ENCODE measurements around the gene YAF2.

DNA sequence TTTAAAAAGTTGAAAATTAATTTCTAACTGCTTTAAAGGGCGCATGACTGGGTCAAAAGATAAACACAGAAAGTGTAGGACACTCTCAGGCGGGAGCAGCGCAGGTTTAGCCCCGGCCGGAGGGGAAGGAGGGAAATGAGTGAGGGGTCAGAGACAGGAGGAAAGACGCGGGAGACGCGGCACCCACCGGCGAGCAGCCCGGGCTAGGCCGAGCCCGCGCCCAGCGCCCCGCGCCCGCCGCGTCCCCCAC is 94.0 kb downstream of the YAF2 start:
- TF ChIP-seq, protein P1, sequence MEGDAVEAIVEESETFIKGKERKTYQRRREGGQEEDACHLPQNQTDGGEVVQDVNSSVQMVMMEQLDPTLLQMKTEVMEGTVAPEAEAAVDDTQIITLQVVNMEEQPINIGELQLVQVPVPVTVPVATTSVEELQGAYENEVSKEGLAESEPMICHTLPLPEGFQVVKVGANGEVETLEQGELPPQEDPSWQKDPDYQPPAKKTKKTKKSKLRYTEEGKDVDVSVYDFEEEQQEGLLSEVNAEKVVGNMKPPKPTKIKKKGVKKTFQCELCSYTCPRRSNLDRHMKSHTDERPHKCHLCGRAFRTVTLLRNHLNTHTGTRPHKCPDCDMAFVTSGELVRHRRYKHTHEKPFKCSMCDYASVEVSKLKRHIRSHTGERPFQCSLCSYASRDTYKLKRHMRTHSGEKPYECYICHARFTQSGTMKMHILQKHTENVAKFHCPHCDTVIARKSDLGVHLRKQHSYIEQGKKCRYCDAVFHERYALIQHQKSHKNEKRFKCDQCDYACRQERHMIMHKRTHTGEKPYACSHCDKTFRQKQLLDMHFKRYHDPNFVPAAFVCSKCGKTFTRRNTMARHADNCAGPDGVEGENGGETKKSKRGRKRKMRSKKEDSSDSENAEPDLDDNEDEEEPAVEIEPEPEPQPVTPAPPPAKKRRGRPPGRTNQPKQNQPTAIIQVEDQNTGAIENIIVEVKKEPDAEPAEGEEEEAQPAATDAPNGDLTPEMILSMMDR (IDR thresholded peaks at IDR 0.05): no peak
- TF ChIP-seq POLR2A (IDR thresholded peaks at IDR 0.05): no peak
